Breast epithelium (tissue), 4 donors: ENCODE measurements around the gene IDUA. TPM values are rescaled to one million over a fixed set of nuclear protein-coding genes. Genes with fewer than 3 reads are reported as not detected.

Experiments
- DNase-seq, 2 donors: peaks; one replicate each; pipeline ENCODE4 v3.0.0-alpha.2; 2019; ENCODE audit warnings: low spot score in 2 of 2
- H3K27ac ChIP-seq, 2 donors: fragments of 200-600 bp; sonication (generic) in 1 of 2; one replicate each; pipeline ENCODE4 v1.5.1; 2016 to 2019; ENCODE audit warnings: mild to moderate bottlenecking in 1 of 2
- H3K27me3 ChIP-seq, 2 donors: fragments of 200-600 bp; sonication (generic) in 1 of 2; one replicate each; pipeline versions ENCODE4 v1.5.1 to v1.6.0; 2017 to 2019; ENCODE audit warnings: control low read depth in 1 of 2, mild to moderate bottlenecking in 1 of 2
- H3K36me3 ChIP-seq: fragments of 200-600 bp; one replicate; pipeline ENCODE4 v1.5.1; 2019
- H3K4me1 ChIP-seq, 2 donors: fragments of 200-600 bp; sonication (generic); one replicate each; pipeline ENCODE4 v1.5.1; 2016 to 2019; ENCODE audit warnings: control low read depth in 1 of 2
- H3K4me3 ChIP-seq, 3 donors: fragments of 200-600 bp; sonication (generic); 1 replicate in 2 of 3; 2 replicates in 1 of 3; pipeline ENCODE4 v1.5.1; 2016 to 2019; ENCODE audit warnings: mild to moderate bottlenecking in 3 of 3, moderate library complexity in 2 of 3
- H3K9me3 ChIP-seq, 2 donors: fragments of 200-600 bp; sonication (generic) in 1 of 2; one replicate each; pipeline ENCODE4 v1.5.1; 2016 to 2019; ENCODE audit warnings: control low read depth in 1 of 2
- CTCF ChIP-seq, 3 donors: fragments of 450-650 bp; IDR thresholded peaks; one replicate each; pipeline ENCODE4 v1.5.1; 2016 to 2017; ENCODE audit warnings: antibody characterized with exemption in 3 of 3, mild to moderate bottlenecking in 3 of 3, moderate library complexity in 3 of 3
- POLR2A ChIP-seq: fragments of 450-650 bp; IDR thresholded peaks from one replicate; pipeline ENCODE4 v1.6.1; 2016; ENCODE audit warnings: antibody characterized with exemption, mild to moderate bottlenecking, moderate library complexity
- POLR2AphosphoS5 ChIP-seq, 3 donors: sonication (generic); formaldehyde crosslinking; IDR thresholded peaks; one replicate each; pipeline ENCODE4 v1.6.1; 2017; ENCODE audit warnings: antibody characterized with exemption in 3 of 3
- intact Hi-C: fragments of 100-400 bp; cut with DNase I; formaldehyde crosslinking; loops from one replicate; pipeline ENCODE4 v1.15.1; 2023; ENCODE audit warnings: low total_unique reads
- total RNA-seq, 3 donors: library from RNA; depleted of rRNA; stranded (reverse); fragments of >200 nt; gene quantifications; one replicate each; pipeline ENCODE4 v1.1.0, GENCODE V29; 2016

Gene IDUA
- total RNA-seq, 3 donors from 2014 or later: 16.3 to 32.8 (median 28.2) TPM

- Histone ChIP-seq H3K27ac (no peak overlapping the region), H3K36me3 (no peaks in the 10 kb centered on the region), H3K27me3 (no peaks in the 10 kb centered on the region), H3K4me1 (peaks cover 16% of the 10 kb centered on the region in 2 donors), H3K9me3 (no peaks in the 10 kb centered on the region), H3K4me3 (no peak overlapping the region)
- no peak for DNase-seq
- intact Hi-C loops: no loop called here
- no peak for TF ChIP-seq POLR2AphosphoS5 (IDR thresholded peaks at IDR 0.05)
- TF ChIP-seq CTCF (IDR thresholded peaks at IDR 0.05): no peak
- TF ChIP-seq POLR2A: no peak
Measured at GRCh38 chr4:970046-970745, 16.6 kb upstream of the IDUA start.

GRCh38 chr4:970854-971520 is 15.9 kb upstream of the IDUA start:
- Histone ChIP-seq H3K27me3 (no peaks in the 10 kb centered on the region), H3K4me3 (no peak overlapping the region), H3K4me1 (peaks cover 16% of the 10 kb centered on the region in 2 donors), H3K36me3 (no peaks in the 10 kb centered on the region), H3K27ac (no peak overlapping the region), H3K9me3 (no peaks in the 10 kb centered on the region)
- TF ChIP-seq CTCF (IDR thresholded peaks at IDR 0.05) (no peak), POLR2A (no peak), POLR2AphosphoS5 (IDR thresholded peaks at IDR 0.05) (no peak)
- DNase-seq: no peak
- intact Hi-C loops: no loop called here

GRCh38 chr4:971666-972500 is 15.0 kb upstream of the IDUA start:
- H3K27ac ChIP-seq: no peak overlapping the region

GRCh38 chr4:972651-973424 is 14.0 kb upstream of the IDUA start:
- TF ChIP-seq POLR2A (no peak), CTCF (IDR thresholded peaks at IDR 0.05) (no peak), POLR2AphosphoS5 (IDR thresholded peaks at IDR 0.05) (no peak)
- Histone ChIP-seq H3K27me3 (no peaks in the 10 kb centered on the region), H3K4me1 (peaks cover 16% of the 10 kb centered on the region in 2 donors), H3K36me3 (no peaks in the 10 kb centered on the region), H3K9me3 (no peaks in the 10 kb centered on the region), H3K4me3 (peak overlapping the region; percentile 82 to 97 (median 84)), H3K27ac (no peak overlapping the region)
- no peak for DNase-seq
- intact Hi-C loops: no loop called here

More at GRCh38 chr4:971666-972500, 15.0 kb upstream of the IDUA start:
- H3K36me3 ChIP-seq: no peaks in the 10 kb centered on the region
- intact Hi-C loops: no loop called here
- H3K27me3 ChIP-seq: no peaks in the 10 kb centered on the region
- H3K4me1 ChIP-seq: peaks cover 16% of the 10 kb centered on the region in 2 donors
- TF ChIP-seq POLR2A: no peak
- TF ChIP-seq POLR2AphosphoS5 (IDR thresholded peaks at IDR 0.05): no peak
- no peak for TF ChIP-seq CTCF (IDR thresholded peaks at IDR 0.05)
- no peak for DNase-seq
- H3K9me3 ChIP-seq: no peaks in the 10 kb centered on the region
- peak overlapping the region; percentile 82 to 97 (median 84) for H3K4me3 ChIP-seq
